Measurements from ENCODE around the gene LGR6. TPM values are rescaled to one million over a fixed set of nuclear protein-coding genes. Genes with fewer than 3 reads are reported as not detected.

LGR6 gene
- total RNA-seq, 1 experiment from 2014 or later = 1.0 TPM

DNA sequence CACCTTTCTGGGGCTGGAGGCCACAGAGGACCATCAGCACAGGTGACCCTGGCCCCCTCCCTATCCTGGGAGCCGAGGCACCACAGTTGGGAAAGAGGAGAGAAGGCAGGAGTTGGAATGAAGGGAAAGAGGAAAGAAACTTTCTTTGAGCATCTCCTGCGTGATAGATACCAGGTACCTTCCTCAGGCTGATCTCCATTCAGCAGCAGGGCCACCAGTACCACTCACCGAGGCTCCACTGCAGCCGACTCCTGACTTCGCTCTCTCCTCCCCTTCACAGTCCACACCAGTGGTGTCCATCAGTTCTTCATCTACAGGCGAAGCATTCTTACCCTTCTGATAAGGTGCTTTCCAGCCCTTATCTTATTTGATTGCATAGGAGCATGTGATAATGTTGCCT lies 55.3 kb downstream of the LGR6 start:
- no peak overlapping the region for H4K5ac ChIP-seq (ENCODE audit: insufficient read length, low read depth, low read length)
- H3K27me3 Mint-ChIP-seq (ENCODE audit: low read depth) = peaks cover 10% of the 10 kb centered on the region

More for the DNA sequence above, 55.3 kb downstream of the LGR6 start:
- H3K9me3 Mint-ChIP-seq = no peaks in the 10 kb centered on the region
- Histone ChIP-seq H2BK5ac (ENCODE audit: insufficient read length, low read length) (no peak overlapping the region), H3K27ac (ENCODE audit: insufficient read length, low read depth, low read length) (no peak overlapping the region), H4K91ac (ENCODE audit: insufficient read length, low read depth, low read length) (no peak overlapping the region), H3K23ac (ENCODE audit: insufficient read length, low read depth, low read length) (no peak overlapping the region), H3K9ac (ENCODE audit: extremely low read depth, insufficient read length, low read length) (no peak overlapping the region), H3K4ac (ENCODE audit: low read depth, low read length) (no peak overlapping the region), H3K4me2 (ENCODE audit: insufficient read depth, insufficient read length, low read length) (no peak overlapping the region), H4K8ac (replicated peaks; ENCODE audit: insufficient read length, low read depth, low read length) (no peak overlapping the region), H3K4me1 (ENCODE audit: insufficient read depth, low read length) (no peaks in the 10 kb centered on the region), H3K9me3 (ENCODE audit: control insufficient read depth, low read depth, low read length) (no peaks in the 10 kb centered on the region), H3K27me3 (ENCODE audit: insufficient read depth, low read length) (no peaks in the 10 kb centered on the region; the same call in 1 of the 2 replicates), H2BK120ac (ENCODE audit: low read depth, low read length, poor library complexity, severe bottlenecking) (no peak overlapping the region), H2AK5ac (ENCODE audit: insufficient read length, low read length) (no peak overlapping the region), H3T11ph (ENCODE audit: low read length) (no peak overlapping the region), H3K79me2 (ENCODE audit: insufficient read depth, low read length) (no peaks in the 10 kb centered on the region), H3K18ac (ENCODE audit: insufficient read length, low read depth, low read length) (no peak overlapping the region), H3K14ac (ENCODE audit: insufficient read depth, low read length) (no peak overlapping the region; the same call in 1 of the 2 replicates), H2AFZ (ENCODE audit: low read length) (no peak overlapping the region), H2BK20ac (ENCODE audit: low read depth, low read length, poor library complexity, severe bottlenecking) (no peak overlapping the region), H3K23me2 (ENCODE audit: insufficient read length, low read depth, low read length, poor library complexity, severe bottlenecking) (no peaks in the 10 kb centered on the region), H3K79me1 (ENCODE audit: insufficient read depth, low read depth, low read length, poor library complexity, severe bottlenecking) (no peaks in the 10 kb centered on the region), H3K56ac (ENCODE audit: insufficient read length, low read depth, low read length) (no peak overlapping the region), H2BK15ac (ENCODE audit: low read depth, low read length) (no peak overlapping the region), H2BK12ac (ENCODE audit: insufficient read length, low read depth, low read length) (no peak overlapping the region), H4K20me1 (ENCODE audit: control insufficient read depth, insufficient read depth, insufficient read length) (no peaks in the 10 kb centered on the region)
- DNase-seq = peak; percentile 10
- TF ChIP-seq, protein P1, sequence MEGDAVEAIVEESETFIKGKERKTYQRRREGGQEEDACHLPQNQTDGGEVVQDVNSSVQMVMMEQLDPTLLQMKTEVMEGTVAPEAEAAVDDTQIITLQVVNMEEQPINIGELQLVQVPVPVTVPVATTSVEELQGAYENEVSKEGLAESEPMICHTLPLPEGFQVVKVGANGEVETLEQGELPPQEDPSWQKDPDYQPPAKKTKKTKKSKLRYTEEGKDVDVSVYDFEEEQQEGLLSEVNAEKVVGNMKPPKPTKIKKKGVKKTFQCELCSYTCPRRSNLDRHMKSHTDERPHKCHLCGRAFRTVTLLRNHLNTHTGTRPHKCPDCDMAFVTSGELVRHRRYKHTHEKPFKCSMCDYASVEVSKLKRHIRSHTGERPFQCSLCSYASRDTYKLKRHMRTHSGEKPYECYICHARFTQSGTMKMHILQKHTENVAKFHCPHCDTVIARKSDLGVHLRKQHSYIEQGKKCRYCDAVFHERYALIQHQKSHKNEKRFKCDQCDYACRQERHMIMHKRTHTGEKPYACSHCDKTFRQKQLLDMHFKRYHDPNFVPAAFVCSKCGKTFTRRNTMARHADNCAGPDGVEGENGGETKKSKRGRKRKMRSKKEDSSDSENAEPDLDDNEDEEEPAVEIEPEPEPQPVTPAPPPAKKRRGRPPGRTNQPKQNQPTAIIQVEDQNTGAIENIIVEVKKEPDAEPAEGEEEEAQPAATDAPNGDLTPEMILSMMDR (conservative IDR thresholded peaks at IDR 0.05) = no peak
- H3K4me1 Mint-ChIP-seq = peaks cover 11 to 27% of the 10 kb centered on the region in 2 experiments
- H3K4me3 Mint-ChIP-seq = no peak overlapping the region
- no CpG with 5 or more reads among the region's 6 CpGs for WGBS (ENCODE audit: extremely low coverage, insufficient read length, low lambda C conversion rate)
- no peak overlapping the region for H3K27ac Mint-ChIP-seq
- H3K36me3 Mint-ChIP-seq (ENCODE audit: insufficient read depth in 1 of 3, low read depth in 3 of 3) = no peaks in the 10 kb centered on the region

Measured in H9 (cell line).